ENCODE results near the gene ATXN10.
"Not testable (repeated sequence)": the region's sequence is repeated elsewhere in the genome, so short reads cannot be mapped to it uniquely, and the experiment has no call there.

The ATXN10 gene

DNA sequence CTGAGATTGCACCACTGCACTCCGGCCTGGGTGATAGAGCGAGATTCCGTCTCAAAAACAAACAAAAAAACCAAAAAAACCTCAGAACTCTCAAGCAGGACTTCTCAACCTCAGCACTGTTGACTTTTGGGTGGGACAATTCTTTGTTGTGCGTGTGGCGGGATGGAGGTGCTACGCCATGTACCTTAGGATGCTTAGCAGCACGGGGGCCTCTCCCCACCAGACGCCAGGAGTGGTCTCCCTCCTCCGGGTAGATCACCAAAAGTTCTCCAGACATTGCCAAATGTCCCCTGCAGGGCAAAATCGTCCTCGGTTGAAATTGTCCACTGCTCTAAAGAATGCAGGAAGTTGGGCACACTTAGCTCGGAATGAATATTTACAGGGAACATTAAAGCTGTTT lies 26.9 kb upstream of the ATXN10 start:
- FAIRE-seq, result no peak

DNA sequence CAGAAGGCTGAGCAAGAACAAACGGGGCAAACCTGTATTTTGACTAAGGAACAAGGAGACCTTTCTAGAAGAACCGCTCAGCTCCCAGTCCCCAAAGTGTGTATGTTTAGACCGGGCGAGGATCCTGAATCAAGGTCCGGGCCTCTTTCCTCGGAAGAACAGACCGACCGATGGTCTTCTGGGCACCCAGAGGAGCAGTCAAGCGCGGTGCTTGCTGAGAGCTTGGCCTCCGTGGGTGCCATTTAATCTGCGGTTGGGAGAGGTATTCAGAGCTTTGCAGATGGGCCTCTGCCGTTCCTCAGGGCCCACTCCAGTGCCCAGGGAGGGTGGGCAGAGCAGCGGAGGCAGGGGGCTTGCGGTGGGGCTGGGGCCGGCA lies 26.5 kb upstream of the ATXN10 start:
- no peak for FAIRE-seq

DNA sequence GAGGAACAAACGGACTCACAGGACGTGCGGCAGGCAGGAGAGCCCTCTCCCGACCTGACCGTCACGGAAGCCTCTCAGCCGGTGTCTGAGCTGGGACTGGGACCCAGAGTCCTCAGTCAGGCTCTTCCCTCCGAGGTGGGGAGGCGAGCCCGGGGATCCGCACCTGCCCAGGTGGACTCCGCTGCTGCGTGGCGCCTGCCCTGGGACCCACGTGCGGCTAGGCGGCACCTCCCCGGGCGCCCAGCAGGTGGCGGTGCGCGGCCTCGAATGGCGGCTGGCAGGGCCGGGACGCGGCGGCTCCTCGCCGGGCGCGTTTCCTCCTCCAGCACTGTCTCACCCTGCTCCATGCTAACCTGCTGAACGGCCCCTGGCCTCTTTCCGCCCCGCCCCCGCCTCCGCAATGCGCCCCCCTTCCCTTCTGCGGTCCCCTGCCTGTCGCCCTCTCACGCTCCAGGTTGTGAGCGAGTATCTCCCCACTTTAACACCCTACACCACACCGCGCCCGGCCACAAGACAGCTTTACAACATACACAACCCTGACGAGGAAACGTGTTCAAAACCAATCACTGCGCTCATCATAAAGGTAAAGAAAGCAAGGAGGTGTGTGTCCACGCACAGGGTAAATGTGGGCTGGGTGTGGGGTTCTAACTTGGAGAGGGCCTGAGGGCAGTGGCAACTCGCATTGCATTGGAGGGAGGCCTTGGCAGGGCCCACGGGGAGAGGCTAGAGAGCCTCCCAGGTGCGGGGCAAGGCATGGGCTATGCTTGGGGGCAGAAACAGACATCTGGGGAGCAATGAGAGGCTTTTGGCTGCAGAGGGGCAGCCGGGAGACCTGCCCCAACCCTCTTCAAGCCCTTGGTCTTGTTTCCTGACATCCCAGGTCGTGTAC lies 25.9 kb upstream of the ATXN10 start:
- FAIRE-seq, result no peak

DNA sequence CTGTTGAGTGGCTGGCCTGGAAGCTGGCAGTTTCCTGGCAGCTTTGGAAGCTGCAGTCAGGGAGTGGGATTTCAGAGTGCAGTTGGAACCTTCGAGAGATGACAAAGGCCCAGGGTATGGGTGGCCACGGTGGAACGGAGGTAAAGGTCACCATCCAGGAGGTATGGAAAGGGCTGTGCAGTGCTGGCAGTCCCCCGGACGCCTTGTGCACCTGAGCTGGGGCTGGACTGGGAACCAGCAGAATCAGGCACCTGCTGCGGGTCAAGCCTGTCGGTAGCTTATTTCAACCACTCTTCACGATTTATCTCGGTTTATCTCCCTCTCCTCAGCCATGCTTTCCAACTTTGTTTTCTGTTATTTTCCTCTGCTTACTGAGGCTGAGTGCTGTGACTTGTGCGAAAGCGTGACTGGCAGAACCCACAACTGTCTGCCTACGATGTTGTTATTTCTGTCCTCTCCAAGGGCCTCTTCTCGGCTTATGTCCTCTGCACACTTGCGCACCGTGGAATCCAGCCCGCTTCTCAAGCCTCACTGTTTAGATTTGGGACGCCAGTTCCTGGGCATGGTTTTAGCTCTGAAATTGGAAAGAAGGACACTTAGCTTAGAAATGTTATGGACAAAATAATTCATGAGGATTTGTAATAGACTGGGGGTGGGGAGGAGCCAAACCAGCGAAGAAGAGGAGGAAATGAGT lies 24.0 kb upstream of the ATXN10 start:
- FAIRE-seq, result no peak

DNA sequence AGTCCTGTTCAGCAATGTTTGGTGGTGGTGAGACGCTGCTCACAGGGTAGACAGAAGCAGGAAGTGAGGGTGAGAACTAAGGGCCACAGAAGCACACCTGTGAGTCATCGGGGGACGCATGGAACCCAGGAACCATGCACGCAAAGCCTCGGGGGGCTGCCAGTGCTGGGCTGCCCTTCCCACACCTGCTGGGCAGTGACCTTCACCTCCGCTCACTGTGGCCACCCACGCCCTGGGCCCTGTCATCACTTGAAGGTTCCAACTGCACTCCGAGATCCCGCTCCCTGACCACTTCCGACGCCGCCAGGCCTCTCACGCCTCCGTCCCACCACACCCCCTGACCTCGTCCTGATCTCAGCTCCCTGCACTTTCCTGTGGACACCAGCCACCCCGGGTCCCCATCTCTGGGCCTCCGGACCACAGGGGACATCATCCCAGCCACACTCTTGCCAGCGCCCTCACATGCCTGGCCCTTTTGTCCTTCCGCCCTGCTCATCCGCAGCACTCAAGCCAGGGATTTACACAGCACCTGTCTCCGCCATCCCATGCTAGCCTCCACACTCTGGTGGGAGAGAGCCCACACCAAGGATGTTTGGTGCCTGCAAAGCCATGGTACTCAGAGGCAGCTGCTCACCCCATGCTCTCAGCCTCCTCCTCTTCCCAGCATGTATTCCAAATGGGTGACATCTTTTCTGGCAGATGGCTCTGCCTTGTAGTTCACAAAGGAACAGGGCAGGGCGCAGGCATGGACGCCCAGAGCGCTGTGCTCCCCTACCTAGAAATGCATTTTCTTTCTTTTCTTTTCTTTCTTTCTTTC lies 23.1 kb upstream of the ATXN10 start:
- FAIRE-seq, result no peak

DNA sequence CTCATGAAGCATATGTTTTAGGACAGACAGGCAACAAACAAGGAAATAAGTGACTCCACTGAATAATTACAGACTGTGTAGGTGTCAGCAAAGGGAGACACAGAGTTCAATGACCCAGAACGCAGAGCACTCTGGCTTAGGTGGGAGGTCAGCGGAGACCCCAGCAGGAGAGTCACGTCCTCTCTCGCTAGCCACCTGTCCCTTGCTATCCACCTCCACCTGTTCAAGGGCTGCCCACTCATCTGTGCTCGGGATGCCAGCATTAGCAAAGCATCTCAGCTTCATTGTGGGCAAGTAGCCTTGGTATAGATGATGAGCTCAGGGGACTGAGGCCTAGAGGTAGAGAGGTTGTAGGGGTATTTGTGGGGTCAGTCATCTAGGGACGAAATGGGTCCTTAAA lies 21.8 kb upstream of the ATXN10 start:
- no peak for FAIRE-seq

DNA sequence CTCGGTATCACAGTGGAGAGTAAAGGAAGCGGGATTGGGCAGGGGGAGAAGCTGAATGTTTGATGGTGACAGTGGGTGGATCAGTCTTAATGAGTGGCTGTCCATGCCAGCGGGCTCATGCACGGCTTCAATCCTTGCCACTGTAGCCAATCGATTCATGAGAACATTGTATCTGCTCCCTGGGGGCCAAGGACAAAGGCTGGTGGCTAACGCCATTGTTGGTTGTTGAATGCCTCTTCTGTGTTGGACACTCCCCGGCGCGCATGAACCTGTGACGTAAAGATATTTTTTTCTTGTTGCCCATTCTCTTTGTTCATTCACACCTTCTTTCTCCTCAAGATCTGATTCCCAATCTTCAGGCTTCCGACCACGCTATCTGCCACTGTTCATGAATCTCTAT lies 20.9 kb upstream of the ATXN10 start:
- FAIRE-seq, result no peak

DNA sequence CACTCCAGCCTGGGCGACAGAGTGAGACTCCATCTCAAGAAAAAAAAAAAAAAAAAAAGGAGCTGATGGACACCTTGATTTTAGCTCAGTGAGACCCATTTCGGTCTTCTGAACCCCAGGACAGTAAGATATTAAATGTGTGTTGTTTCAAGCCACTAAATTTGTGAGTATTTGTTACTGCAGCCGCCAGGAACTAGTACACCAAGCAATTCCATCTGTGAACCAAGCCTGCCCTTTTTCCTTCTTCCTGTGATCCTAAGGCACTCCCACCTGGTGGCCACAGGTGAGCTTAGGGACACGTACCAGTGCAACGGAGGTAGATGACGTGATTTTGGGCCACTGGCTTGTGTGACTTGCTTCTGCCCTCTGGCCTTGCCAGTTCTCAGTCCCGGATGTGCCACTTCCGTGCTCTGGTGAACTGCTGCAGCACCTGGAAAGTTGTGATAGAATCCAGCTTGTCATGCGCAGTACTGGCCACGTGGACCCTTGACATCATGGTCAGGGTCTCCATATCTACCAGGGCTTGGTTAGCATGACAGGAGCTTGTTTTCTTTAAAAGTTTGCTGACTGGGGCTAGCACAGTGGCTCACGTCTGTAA lies 19.6 kb upstream of the ATXN10 start:
- no peak for FAIRE-seq

DNA sequence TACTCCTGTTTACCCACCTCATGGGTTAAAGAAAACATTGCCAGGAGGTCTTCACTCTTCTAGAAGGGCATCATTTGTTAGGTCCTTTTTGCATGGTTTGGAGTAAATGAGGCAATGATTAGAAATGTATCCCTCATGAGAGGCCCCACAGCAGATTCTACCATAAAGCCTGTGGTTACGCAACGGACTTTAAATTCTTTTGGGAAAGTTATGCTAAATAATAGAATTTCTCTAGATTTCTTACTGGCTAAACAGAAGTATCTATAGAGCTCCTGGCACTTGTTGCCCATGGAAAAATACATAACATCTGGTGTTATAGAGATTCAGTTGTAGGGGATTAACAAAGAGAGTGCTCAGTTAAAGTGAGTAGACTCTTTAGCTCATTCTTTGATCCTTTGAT lies 15.1 kb upstream of the ATXN10 start:
- no peak for FAIRE-seq

DNA sequence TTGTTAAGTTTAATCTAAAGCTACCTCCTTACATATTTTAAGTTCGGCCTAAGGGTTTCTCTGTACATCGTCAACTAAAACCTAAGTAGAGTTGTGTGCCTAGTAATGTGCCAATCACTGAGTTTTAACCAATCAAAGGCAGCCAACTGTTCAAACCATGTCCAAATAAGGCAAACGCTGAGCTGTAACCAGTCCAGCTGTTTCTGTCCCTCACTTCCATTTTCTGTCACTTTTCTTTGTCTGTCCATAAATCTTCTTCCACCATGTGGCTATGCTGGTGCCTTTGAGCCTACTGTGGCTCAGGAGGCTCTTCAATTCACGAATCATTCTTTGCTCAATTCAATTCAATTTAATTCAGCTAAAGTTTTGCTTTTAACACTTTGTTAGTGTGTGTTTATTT lies 13.9 kb upstream of the ATXN10 start:
- FAIRE-seq, result no peak

DNA sequence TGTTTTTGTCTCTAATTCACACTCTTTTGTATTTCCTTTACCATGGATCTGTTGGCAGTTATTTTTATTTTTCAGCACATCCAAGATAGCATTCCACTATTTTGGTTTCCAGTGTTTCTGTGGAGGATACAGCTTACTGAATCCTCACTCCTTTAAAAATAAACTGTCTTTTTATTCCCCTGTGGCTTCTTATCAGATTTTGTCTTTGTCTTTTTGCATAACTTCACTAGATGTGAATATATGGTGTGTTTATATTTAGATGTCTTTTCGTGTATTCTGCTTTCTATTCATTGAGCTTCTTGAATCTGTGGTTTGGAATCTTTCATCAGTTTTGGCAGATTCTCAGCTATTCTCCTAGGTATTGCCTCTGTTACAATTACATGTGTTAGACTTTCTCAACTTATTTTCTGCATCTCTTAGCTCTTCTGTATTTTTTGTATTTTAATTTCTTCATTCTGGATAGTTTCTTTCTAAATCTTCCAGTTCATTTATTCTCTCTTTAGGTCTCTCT lies 7.4 kb upstream of the ATXN10 start:
- FAIRE-seq, result no peak

DNA sequence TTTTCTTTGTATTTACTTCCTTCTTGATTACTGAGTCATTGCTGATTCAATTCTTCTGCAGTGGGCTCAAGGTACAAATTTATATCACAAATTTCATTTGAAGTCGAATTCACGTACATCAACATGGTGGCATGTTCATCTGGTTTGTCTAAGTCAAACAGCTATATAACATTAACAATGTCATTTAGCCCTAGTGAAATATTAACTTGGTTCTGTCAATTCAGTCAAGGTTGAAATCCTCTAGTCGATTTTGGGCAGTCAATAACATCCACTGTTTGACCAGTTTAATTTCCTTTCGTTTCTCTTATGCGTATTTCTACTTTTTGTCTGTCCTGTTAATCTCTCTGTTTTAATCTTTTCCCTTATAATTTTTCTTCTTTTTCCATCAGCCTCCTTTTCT lies 4.1 kb upstream of the ATXN10 start:
- no peak for FAIRE-seq

DNA sequence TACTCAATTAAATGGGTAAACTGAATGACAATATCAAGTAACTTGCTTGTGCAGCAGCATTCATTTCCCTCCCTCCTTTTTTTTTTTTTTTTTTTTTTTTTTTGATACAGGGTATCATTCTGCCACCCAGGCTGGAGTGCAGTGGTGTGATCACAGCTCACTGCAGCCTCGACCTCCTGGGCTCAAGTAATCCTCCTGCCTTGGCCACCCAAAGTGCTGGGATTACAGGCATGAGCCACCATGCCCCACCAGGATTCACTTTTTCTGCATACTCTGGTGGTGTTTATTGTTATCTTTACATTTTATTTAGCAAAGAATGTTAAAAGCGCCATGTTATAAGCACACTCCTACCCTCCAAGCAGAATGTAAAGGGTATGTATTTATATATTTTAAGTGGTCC lies 1.3 kb upstream of the ATXN10 start:
- not testable (repeated sequence) for FAIRE-seq

DNA sequence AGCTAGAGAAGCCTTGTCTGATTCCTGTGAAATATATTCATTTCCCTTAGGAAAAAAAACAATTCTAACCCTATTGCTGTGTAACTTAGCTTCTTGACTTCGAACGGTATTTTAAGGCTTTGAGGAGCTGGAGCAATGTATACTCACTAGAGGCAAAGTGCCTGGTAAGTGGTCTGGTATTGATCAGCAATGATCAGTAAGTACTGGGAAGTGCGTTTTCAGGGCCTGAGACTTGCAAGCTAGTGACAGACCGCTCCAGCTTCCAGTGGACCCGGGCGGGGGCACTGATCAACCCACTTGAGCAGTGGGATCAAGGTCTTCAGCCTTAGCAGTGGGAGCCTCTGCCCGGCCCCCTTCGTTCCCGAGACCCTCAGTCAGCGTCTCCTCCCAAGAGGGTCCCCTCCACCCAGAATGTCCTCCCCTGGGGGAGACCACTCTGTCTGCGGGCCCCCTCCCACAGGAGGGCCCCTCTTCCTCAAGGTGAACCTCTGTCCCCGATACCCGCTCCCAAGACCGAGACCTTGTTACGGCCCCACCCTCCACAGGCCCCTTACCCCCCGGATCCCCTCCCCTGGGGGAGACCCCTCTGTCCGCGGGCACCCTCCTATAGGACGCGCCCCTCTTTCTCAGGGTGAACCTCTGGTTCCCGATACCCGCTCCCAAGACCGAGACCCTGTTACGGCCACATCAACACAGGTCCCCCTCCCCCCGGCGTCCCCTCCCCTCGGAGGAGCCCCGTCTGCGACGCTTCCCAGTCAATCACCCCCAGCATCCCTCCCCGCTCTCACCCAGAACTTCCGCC lies 452 bp upstream of the ATXN10 start:
- no peak for FAIRE-seq

DNA sequence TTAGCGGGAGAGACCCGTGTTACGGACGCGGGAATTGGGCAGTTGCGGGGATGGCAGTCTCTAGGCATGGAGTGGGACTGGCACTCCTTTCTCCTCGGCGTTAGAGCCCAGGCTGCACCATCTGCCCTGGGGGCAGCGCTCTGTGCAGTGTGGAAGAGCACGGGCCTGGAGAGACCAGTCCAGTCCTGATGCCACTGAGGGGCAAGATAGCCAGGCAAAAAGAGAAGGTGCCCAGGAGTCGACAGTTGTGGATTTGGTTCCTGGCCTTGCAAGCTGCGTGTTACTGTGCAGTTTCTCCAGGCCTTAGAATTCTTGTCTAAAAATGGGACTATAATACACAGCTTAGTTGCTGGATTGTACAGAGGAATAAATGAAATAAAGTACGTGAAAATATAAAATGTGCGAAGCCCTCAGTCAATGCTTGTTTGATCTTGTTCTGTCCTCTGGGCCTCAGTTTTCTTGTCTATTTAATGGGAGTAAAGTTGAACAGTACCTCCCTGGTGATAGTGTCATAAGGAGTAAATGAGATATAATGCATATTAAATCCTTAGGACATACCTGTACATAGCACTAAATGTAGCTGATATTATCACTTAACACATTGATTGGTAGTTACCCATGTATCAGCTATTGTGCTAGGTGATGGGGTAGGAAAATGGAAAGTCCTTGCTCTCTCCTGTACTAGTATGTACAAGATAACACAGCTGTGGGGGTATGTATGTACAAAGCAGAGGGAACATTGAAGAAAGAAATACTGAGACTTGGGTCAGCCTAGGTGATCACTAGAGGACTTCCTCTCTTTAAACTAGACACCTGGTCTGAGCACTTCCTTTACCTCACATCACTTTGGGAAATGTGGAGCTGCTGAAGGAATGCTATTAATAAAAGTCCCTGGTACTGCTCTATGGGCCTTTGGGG lies 1.2 kb downstream of the ATXN10 start:
- FAIRE-seq, result no peak

DNA sequence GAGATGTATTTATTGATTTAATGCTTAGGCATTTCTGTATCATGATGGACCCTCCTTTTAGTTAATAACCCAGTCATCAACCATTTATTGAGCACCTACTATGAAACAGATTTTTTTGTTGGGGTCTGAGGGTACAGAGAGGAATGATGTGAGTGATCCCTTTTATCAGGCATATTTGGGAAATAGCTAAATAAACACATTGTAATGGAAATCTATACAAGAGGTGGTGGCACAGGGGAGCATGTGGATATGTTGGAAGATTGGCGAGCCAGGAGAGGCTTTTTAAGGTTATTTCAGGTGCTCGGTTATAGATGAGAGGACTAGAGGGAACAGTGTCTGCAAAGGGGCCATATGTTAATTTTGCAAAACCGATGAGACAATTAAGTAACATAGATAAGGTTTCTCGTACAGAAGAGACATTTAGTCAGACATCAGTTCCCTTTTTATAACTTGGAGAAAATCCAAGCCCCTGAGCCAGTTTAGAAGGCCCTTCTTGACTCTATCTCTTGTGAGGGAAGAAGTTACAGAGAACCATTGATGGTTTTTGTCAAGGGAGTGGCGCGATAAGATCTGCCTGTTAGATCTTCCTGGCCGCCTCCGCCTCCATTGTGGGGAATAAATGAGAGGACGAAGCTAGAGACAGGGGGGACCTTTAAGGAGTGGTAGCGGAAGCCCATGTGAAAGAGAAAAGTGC lies 2.0 kb downstream of the ATXN10 start:
- no peak for FAIRE-seq

DNA sequence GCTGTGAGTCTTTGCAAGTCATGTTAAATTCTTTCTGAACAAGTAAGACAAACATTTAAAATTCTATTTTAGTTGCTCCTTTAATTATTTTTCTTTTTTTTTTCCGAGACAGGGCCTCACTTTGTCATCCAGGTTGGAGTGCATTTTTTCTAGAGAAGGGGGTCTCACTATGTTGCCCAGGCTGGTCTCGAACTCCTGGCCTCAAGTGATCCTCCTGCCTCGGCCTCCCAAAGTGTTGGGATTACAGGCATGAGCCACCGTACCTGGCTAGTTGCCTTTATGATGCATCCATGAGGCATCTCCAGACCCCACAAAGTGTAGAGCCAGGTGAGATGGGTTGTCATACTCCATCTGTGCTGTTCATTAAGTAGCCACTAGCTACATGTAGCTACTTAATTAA lies 4.4 kb downstream of the ATXN10 start:
- no peak for FAIRE-seq

DNA sequence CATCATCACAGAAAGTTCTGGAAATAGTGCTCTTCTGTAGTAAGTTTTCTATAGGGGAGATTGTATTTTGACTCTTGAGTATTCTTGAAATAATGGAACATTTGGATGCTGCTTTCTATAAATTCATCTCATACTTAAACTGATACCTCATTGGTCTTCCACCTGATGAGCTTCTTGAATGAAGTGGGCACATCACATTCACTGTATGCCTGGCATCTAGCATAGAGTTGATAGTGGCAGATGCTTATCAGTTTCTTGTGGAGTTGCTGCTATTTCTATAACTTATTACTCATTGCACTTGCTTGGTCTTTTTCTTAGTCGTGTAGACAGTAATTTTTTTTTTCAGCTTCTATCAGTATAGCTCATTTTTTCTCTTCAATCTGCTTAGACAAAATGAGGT lies 5.4 kb downstream of the ATXN10 start:
- no peak for FAIRE-seq

DNA sequence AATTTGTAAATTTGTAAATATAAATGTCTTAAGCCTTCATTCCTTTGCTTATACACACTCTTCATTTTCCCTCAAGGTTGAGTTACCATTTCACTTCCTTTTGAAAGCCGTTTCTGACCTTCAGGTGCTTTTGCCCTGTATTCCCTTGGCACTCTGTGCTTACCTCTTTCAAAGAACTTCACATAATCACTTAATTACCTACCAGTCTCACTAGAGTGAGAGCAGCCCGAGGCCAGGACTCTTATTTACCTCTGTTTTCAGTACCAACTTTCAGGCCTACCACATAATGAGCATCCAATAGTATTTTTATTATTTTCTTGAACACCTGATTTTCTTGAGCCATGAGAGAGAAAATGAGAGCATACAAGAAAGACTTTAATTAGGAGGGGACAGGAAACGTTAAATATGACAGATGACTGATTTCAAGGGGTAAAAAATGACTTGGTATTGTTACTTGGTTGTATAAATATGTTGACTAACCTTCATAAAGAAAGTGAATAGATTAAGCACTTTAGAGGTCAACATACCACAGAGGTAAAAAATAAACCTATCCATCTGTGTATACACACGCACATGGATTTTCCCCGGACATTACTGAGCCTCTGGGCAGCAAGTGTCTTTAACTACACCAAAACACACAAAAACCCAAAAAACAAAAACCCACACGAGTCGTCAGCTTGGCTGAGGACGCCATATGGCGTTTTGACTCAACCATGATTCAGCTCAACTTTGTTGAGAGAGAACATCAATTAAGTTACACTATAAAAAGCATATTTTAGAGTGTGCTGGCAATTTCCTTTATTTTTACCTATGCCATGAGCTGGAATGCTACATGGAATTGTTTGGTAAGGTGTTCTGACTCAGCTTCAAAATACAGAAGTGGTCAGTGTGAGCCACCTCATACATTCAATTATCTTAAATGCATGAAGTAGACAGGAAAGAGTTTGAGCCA lies 7.6 kb downstream of the ATXN10 start:
- no peak for FAIRE-seq
